ENCODE results near the gene ZC3HAV1.
"Not testable (repeated sequence)": the region's sequence is repeated elsewhere in the genome, so short reads cannot be mapped to it uniquely, and the experiment has no call there.

ZC3HAV1 gene

GRCh38 chr7:139111811-139112301, 2.3 kb upstream of the ZC3HAV1 start:
- DNase-seq: no peak

GRCh38 chr7:139111147-139111546, 1.6 kb upstream of the ZC3HAV1 start:
- DNase-seq: no peak

GRCh38 chr7:139109983-139110411, 477 bp upstream of the ZC3HAV1 start:
- DNase-seq: no peak

GRCh38 chr7:139108266-139109187, 993 bp downstream of the ZC3HAV1 start:
- DNase-seq: peak in 1 of 2 donors; percentile 30

- no peak for DNase-seq
Observed at GRCh38 chr7:139106959-139107358, 2.6 kb downstream of the ZC3HAV1 start.

- DNase-seq: not testable (repeated sequence)
Observed at GRCh38 chr7:139106227-139106626, 3.3 kb downstream of the ZC3HAV1 start.

- DNase-seq: no peak
Observed at GRCh38 chr7:139105484-139105883, 4.0 kb downstream of the ZC3HAV1 start.

GRCh38 chr7:139104091-139104450, 5.4 kb downstream of the ZC3HAV1 start:
- peak; percentile 47 to 51 for DNase-seq

GRCh38 chr7:139103057-139103815, 6.3 kb downstream of the ZC3HAV1 start:
- DNase-seq: no peak

GRCh38 chr7:139101637-139102158, 7.8 kb downstream of the ZC3HAV1 start:
- not testable (repeated sequence) for DNase-seq

- no peak for DNase-seq
Observed at GRCh38 chr7:139099172-139099947, 10.2 kb downstream of the ZC3HAV1 start.

GRCh38 chr7:139095194-139095659, 14.3 kb downstream of the ZC3HAV1 start:
- peak; percentile 65 to 67 for DNase-seq

GRCh38 chr7:139094596-139094995, 14.9 kb downstream of the ZC3HAV1 start:
- no peak for DNase-seq

GRCh38 chr7:139094030-139094429, 15.5 kb downstream of the ZC3HAV1 start:
- DNase-seq: no peak

- DNase-seq: peak in 1 of 2 donors; percentile 45
Observed at GRCh38 chr7:139093512-139093911, 16.0 kb downstream of the ZC3HAV1 start.

- no peak for DNase-seq
Observed at GRCh38 chr7:139092090-139092796, 17.3 kb downstream of the ZC3HAV1 start.

- no peak for DNase-seq
Observed at GRCh38 chr7:139091677-139091996, 17.9 kb downstream of the ZC3HAV1 start.

GRCh38 chr7:139089118-139089517, 20.4 kb downstream of the ZC3HAV1 start:
- DNase-seq: no peak

- no peak for DNase-seq
Observed at GRCh38 chr7:139088268-139088667, 21.3 kb downstream of the ZC3HAV1 start.

- no peak for DNase-seq
Observed at GRCh38 chr7:139087212-139087611, 22.3 kb downstream of the ZC3HAV1 start.

GRCh38 chr7:139086454-139086853, 23.1 kb downstream of the ZC3HAV1 start:
- no peak for DNase-seq

- no peak for DNase-seq
Observed at GRCh38 chr7:139084709-139085108, 24.8 kb downstream of the ZC3HAV1 start.

Data from stimulated activated CD4-positive, alpha-beta T cell treated with anti-CD3 and anti-CD28 coated beads, Interleukin-2, amount 100 ng/mL, for 24 hours (primary cell).